Lower leg skin (tissue), 4 donors: ENCODE results near the gene LDLRAD3. TPM values are rescaled to one million over a fixed set of nuclear protein-coding genes. Genes with fewer than 3 reads are reported as not detected.

Source experiments
- DNase-seq, 2 donors: peaks; one replicate each; pipeline ENCODE4 v3.0.0-alpha.2; 2019; ENCODE audit warnings: low spot score in 2 of 2
- H3K4me3 ChIP-seq: fragments of 200-600 bp; sonication (generic); 2 replicates; pipeline ENCODE4 v1.5.1; 2017; ENCODE audit warnings: mild to moderate bottlenecking, low read depth; ENCODE audit not compliant: poor library complexity, severe bottlenecking
- POLR2A ChIP-seq, 2 donors: fragments of 450-650 bp; IDR thresholded peaks; one replicate each; pipeline ENCODE4 v1.6.1; 2016 to 2017; ENCODE audit warnings: antibody characterized with exemption in 2 of 2, mild to moderate bottlenecking in 1 of 2, moderate library complexity in 1 of 2
- WGBS, 2 donors: methylation state at CpG; one replicate each; pipeline ENCODE4 v1.1.5; 2018; 5-methylcytosine and 5-hydroxymethylcytosine counted together
- intact Hi-C: fragments of 100-400 bp; cut with DNase I; formaldehyde crosslinking; loops from one replicate; pipeline ENCODE4 v1.15.0; 2023; ENCODE audit warnings: low total_unique reads
- total RNA-seq, 4 donors: library from RNA; depleted of rRNA; stranded (reverse); fragments of >200 nt; gene quantifications; one replicate each; pipeline ENCODE4 v1.1.0, GENCODE V29; 2016
- TF ChIP-seq, protein P1 (sequence below), 3 donors: fragments of 450-650 bp; IDR thresholded peaks; one replicate each; pipeline ENCODE4 v1.5.1; 2016; ENCODE audit warnings: antibody characterized with exemption in 3 of 3, mild to moderate bottlenecking in 3 of 3, moderate library complexity in 2 of 3

The LDLRAD3 gene
- total RNA-seq, 4 donors from 2014 or later: 18.6 to 42.6 (median 25.5) TPM

- no peak for DNase-seq
- no peak for TF ChIP-seq POLR2A (IDR thresholded peaks at IDR 0.05)
- TF ChIP-seq, protein P1, sequence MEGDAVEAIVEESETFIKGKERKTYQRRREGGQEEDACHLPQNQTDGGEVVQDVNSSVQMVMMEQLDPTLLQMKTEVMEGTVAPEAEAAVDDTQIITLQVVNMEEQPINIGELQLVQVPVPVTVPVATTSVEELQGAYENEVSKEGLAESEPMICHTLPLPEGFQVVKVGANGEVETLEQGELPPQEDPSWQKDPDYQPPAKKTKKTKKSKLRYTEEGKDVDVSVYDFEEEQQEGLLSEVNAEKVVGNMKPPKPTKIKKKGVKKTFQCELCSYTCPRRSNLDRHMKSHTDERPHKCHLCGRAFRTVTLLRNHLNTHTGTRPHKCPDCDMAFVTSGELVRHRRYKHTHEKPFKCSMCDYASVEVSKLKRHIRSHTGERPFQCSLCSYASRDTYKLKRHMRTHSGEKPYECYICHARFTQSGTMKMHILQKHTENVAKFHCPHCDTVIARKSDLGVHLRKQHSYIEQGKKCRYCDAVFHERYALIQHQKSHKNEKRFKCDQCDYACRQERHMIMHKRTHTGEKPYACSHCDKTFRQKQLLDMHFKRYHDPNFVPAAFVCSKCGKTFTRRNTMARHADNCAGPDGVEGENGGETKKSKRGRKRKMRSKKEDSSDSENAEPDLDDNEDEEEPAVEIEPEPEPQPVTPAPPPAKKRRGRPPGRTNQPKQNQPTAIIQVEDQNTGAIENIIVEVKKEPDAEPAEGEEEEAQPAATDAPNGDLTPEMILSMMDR (IDR thresholded peaks at IDR 0.05): no peak
- WGBS, 2 donors: 48 to 54% methylated on average over 8 of the region's 8 CpGs
- no peak overlapping the region for H3K4me3 ChIP-seq
- intact Hi-C loops: no loop called here
These were observed 70.4 kb downstream of the LDLRAD3 start for GRCh38 chr11:36013950-36014897.

DNA sequence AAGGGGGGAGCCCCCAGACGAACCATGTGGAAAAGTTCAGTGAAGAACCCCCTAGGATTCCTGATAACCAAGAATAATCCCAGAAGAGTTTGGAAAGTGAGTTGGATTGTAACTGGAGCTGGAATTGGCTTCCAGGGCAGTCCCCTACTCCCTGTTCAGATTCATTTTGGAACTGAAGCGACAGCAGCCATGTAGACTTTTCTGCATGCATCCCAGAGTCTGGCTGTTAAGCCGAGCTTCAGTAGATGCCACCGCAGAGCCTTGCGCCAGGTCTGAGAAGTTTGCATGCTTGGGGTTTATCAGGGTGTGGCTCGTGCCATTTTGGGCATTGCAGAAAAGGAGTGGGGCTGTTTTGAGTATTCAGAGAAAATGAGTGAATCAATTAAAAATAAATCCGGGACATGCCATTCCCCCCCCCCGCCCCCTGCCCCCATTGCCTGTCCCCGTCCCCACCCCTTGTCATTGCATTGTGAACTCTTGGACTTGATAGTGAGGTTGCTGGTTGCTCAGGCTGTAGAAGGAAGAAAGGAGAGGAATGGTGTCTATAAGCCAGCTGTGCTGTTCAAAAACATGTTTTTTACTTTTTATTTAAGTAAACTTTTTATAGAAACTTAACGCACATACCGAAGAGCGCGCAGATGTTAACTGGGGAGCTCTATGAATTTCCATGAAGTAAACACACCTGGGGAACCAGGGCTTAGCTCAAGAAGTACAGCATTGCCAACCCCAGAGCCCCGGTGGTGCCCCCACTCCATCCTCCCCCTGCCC is 71.2 kb downstream of the LDLRAD3 start:
- WGBS, 2 donors: 44 to 47% methylated on average over 14 of the region's 14 CpGs
- DNase-seq: no peak
- intact Hi-C loops: no loop called here
- no peak overlapping the region for H3K4me3 ChIP-seq
- TF ChIP-seq, protein P1 (IDR thresholded peaks at IDR 0.05): no peak
- TF ChIP-seq POLR2A (IDR thresholded peaks at IDR 0.05): no peak

GRCh38 chr11:36015799-36016198 is 71.9 kb downstream of the LDLRAD3 start:
- intact Hi-C loops: no loop called here
- TF ChIP-seq, protein P1 (IDR thresholded peaks at IDR 0.05): no peak
- WGBS, 2 donors: 41 to 44% methylated on average over 8 of the region's 8 CpGs
- no peak for DNase-seq
- H3K4me3 ChIP-seq: no peak overlapping the region

- H3K4me3 ChIP-seq: no peak overlapping the region
- intact Hi-C loops: no loop called here
- no peak for DNase-seq
- WGBS, 2 donors: 79 to 89% methylated on average over 3 of the region's 3 CpGs
- TF ChIP-seq POLR2A (IDR thresholded peaks at IDR 0.05): no peak
- TF ChIP-seq, protein P1 (IDR thresholded peaks at IDR 0.05): no peak
These were observed 72.4 kb downstream of the LDLRAD3 start for GRCh38 chr11:36016263-36016662.

DNA sequence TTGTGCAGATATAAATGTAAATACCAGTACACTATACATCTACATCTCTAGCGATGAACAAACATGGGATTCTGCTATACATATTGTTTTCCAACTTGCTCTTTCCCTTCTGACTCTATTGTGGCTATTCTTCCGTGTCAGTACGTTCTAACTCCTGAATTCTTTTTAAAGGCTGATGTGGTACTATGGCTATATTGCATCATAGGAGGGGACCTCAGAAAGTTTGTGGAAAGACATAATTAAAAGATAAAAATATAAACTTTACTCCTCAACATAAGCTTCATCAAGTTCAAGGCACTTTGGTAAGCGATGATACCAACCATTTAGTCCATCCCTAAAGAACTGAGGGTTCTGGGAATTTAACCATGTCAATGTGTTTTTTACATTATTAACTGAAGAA is 72.8 kb downstream of the LDLRAD3 start:
- intact Hi-C loops: no loop called here

More for the DNA sequence above, 72.8 kb downstream of the LDLRAD3 start:
- DNase-seq: no peak
- WGBS, 2 donors: 90 to 93% methylated on average over 4 of the region's 4 CpGs
- no peak for TF ChIP-seq POLR2A (IDR thresholded peaks at IDR 0.05)
- TF ChIP-seq, protein P1 (IDR thresholded peaks at IDR 0.05): no peak
- no peak overlapping the region for H3K4me3 ChIP-seq
